ENCODE data around the gene TRPC6.

GRCh38 chr11:101576456-101576855 is 7.4 kb downstream of the TRPC6 start:
- TF ChIP-seq CTCF (conservative IDR thresholded peaks at IDR 0.05) (no peak), EZH2 (IDR thresholded peaks at IDR 0.05; ENCODE audit: low read depth) (no peak)

Data from PC-9 (cell line).